HG03159 (cell line): Measurements from ENCODE around the gene SF3B6.

Experiments used
- ATAC-seq: cut with Tn5 transposase; IDR thresholded peaks from one replicate; pipeline ENCODE4 v1.9.1; 2021; ENCODE audit warnings: mild to moderate bottlenecking, moderate library complexity; ENCODE audit not compliant: unreplicated experiment

The SF3B6 gene

GRCh38 chr2:24022324-24022974 lies 53.7 kb downstream of the SF3B6 start:
- no peak for ATAC-seq

- ATAC-seq, result no peak
Measured at GRCh38 chr2:24021122-24021998, 54.8 kb downstream of the SF3B6 start.

- no peak for ATAC-seq
Measured at GRCh38 chr2:24020244-24020643, 55.9 kb downstream of the SF3B6 start.

- ATAC-seq, result no peak
Measured at GRCh38 chr2:24019729-24020128, 56.4 kb downstream of the SF3B6 start.

DNA sequence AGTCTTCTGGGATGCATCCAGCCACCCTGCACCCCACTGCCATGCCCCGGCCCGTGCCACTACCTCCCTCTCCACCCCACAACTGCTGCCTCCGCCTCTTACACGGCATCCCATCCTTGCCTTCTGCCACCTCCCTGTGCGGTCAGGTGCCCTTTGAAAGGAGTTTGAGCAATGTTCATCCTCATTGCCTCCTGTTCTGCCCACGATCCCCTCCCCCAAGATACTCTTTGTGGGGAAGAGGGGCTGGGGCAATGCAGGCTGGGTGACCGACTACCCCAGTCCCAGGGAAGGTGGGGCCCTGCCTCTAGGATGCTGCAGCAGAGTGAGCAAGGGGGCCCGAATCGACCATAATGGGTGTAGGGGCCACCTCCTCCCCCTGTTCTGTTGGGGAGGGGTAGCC lies 57.9 kb downstream of the SF3B6 start:
- ATAC-seq, result no peak

DNA sequence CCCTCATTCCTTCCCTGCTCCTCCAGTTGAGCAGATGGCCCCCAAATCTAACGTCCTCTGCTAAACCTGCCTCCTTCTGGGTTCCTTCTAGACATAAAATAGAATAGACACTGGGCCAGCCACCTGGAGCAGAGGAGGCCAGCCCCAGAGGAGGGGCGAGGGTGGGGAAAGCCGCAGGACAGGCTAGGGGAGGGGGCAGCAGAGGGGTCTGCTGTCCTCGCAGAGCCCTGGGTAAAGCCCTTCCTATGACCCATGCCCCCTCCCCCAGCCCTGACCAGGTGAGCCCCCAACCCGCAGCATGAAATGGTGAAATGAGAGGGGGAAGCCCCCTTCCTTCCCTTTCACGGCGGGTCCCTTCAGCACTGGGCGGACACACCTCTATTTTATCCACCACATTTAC lies 58.4 kb downstream of the SF3B6 start:
- no peak for ATAC-seq
